Measurements from ENCODE around the gene RPP25.

- TF ChIP-seq, protein P1, sequence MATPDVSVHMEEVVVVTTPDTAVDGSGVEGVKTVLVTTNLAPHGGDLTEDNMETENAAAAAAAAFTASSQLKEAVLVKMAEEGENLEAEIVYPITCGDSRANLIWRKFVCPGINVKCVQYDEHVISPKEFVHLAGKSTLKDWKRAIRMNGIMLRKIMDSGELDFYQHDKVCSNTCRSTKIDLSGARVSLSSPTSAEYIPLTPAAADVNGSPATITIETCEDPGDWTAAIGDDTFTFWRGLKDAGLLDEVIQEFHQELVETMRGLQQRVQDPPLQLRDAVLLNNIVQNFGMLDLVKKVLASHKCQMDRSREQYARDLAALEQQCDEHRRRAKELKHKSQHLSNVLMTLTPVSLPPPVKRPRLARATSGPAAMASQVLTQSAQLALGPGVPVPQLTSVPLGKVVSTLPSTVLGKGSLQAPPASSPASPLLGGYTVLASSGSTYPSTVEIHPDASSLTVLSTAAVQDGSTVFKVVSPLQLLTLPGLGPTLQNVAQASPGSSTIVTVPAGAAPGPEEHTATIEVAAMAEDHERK (CRISPR knock-in tag; IDR thresholded peaks at IDR 0.05; ENCODE audit: low read depth), result no peak
- no peak for TF ChIP-seq KDM5B (CRISPR knock-in tag; IDR thresholded peaks at IDR 0.05; ENCODE audit: borderline replicate concordance)
Observed at GRCh38 chr15:74962219-74962618, 5.6 kb upstream of the RPP25 start.

Measured in HepG2 (cell line).